ENCODE results near the gene LURAP1L.

Gene LURAP1L

DNA sequence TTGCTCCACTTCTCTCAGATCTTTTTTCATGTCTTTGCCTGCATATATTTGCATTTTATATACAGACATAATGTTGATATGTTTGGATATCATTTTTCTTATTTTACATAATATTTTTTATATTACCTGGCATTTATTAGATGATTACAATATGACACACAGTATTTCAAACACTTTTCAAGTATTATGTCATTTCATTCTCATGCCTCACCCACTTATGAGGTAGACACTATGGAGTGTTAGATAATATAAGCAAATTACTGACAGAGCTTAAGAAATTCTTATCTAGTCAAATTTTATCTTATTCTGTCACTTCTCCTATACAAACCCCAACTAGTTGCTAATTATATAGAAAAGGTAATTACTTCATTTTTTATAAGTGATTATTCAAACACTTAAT, 11.1 kb downstream of the LURAP1L start:
- no peaks in the 10 kb centered on the region for H3K9me3 ChIP-seq
- H3K36me3 ChIP-seq, result no peaks in the 10 kb centered on the region
- DNase-seq, result no peak
- no peak overlapping the region for H3K4me3 ChIP-seq (ENCODE audit: low read depth, low read length)
- no peaks in the 10 kb centered on the region for H3K27me3 ChIP-seq
- H3K4me1 ChIP-seq, result peaks cover 9% of the 10 kb centered on the region; the same call in 1 of the 2 replicates
- TF ChIP-seq, protein P1, sequence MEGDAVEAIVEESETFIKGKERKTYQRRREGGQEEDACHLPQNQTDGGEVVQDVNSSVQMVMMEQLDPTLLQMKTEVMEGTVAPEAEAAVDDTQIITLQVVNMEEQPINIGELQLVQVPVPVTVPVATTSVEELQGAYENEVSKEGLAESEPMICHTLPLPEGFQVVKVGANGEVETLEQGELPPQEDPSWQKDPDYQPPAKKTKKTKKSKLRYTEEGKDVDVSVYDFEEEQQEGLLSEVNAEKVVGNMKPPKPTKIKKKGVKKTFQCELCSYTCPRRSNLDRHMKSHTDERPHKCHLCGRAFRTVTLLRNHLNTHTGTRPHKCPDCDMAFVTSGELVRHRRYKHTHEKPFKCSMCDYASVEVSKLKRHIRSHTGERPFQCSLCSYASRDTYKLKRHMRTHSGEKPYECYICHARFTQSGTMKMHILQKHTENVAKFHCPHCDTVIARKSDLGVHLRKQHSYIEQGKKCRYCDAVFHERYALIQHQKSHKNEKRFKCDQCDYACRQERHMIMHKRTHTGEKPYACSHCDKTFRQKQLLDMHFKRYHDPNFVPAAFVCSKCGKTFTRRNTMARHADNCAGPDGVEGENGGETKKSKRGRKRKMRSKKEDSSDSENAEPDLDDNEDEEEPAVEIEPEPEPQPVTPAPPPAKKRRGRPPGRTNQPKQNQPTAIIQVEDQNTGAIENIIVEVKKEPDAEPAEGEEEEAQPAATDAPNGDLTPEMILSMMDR (IDR thresholded peaks at IDR 0.05; ENCODE audit: low read depth, low read length), result no peak

- H3K36me3 ChIP-seq, result no peaks in the 10 kb centered on the region
- TF ChIP-seq, protein P1 (IDR thresholded peaks at IDR 0.05; ENCODE audit: low read depth, low read length), result no peak
- no peak overlapping the region for H3K4me3 ChIP-seq (ENCODE audit: low read depth, low read length)
- peaks cover 9% of the 10 kb centered on the region for H3K4me1 ChIP-seq
- H3K9me3 ChIP-seq, result no peaks in the 10 kb centered on the region
- no peak for DNase-seq
- no peaks in the 10 kb centered on the region for H3K27me3 ChIP-seq
Measured at GRCh38 chr9:12790001-12790400, 15.2 kb downstream of the LURAP1L start.

GRCh38 chr9:12790883-12791282, 16.1 kb downstream of the LURAP1L start:
- Histone ChIP-seq H3K36me3 (no peaks in the 10 kb centered on the region), H3K27me3 (no peaks in the 10 kb centered on the region), H3K4me3 (ENCODE audit: low read depth, low read length) (no peak overlapping the region), H3K9me3 (no peaks in the 10 kb centered on the region), H3K4me1 (peaks cover 9% of the 10 kb centered on the region)
- no peak for DNase-seq
- TF ChIP-seq, protein P1 (IDR thresholded peaks at IDR 0.05; ENCODE audit: low read depth, low read length), result no peak

GRCh38 chr9:12794101-12794799, 19.4 kb downstream of the LURAP1L start:
- Histone ChIP-seq H3K4me3 (ENCODE audit: low read depth, low read length) (no peak overlapping the region), H3K9me3 (no peaks in the 10 kb centered on the region), H3K36me3 (no peaks in the 10 kb centered on the region), H3K4me1 (peaks cover 28% of the 10 kb centered on the region), H3K27me3 (no peaks in the 10 kb centered on the region)
- DNase-seq, result no peak
- TF ChIP-seq, protein P1 (IDR thresholded peaks at IDR 0.05; ENCODE audit: low read depth, low read length), result no peak

DNA sequence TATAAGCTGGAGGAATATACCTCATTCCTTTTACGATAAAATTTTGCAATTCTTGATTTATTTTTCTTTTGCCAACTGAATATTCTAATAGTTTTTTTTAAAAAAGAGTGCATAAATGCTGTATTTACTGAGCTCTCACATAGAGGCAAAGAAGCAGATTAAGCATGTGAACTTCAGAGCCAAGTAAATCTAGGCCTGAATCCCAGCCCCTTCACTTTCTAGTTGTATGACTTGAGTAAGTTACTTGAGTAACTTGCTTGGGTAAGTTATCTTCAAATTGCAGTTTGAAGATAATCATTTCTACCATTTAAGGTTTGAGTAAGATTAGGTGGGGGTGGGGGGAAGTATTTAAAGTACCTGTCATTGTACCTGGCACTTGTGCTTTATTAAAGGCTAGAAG, 21.8 kb downstream of the LURAP1L start:
- Histone ChIP-seq H3K4me1 (peaks cover 27% of the 10 kb centered on the region), H3K9me3 (no peaks in the 10 kb centered on the region), H3K27me3 (no peaks in the 10 kb centered on the region), H3K36me3 (no peaks in the 10 kb centered on the region), H3K4me3 (ENCODE audit: low read depth, low read length) (no peak overlapping the region)
- TF ChIP-seq, protein P1 (IDR thresholded peaks at IDR 0.05; ENCODE audit: low read depth, low read length), result no peak
- DNase-seq, result no peak

DNA sequence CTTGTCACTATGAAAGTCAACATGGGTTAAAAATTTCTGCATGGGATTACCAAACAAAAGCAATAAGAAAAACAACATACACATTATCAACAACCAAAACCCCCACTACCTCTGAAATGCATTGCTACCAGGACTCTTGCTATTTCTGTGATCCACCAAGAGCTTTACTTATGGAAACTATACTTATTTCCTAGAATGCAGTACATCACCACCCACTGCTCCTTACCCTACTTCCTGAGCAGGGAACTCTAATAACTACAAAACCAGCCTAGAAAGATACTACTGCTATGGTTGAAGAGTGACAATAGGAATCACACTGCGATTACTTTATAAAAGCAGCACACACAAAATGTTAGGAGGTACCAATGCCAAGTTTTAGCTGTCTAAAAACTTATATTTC, 22.2 kb downstream of the LURAP1L start:
- Histone ChIP-seq H3K4me1 (peaks cover 27% of the 10 kb centered on the region), H3K27me3 (no peaks in the 10 kb centered on the region), H3K9me3 (no peaks in the 10 kb centered on the region), H3K36me3 (no peaks in the 10 kb centered on the region), H3K4me3 (ENCODE audit: low read depth, low read length) (no peak overlapping the region)
- TF ChIP-seq, protein P1 (IDR thresholded peaks at IDR 0.05; ENCODE audit: low read depth, low read length), result no peak
- DNase-seq, result no peak

Data from BE2C (cell line).